Breast epithelium (tissue), 3 donors: ENCODE measurements around the gene GPR183.

Experiments used
- CTCF ChIP-seq, 3 donors: fragments of 450-650 bp; IDR thresholded peaks; one replicate each; pipeline ENCODE4 v1.5.1; 2016 to 2017; ENCODE audit warnings: antibody characterized with exemption in 3 of 3, mild to moderate bottlenecking in 3 of 3, moderate library complexity in 3 of 3
- POLR2A ChIP-seq: fragments of 450-650 bp; IDR thresholded peaks from one replicate; pipeline ENCODE4 v1.6.1; 2016; ENCODE audit warnings: antibody characterized with exemption, mild to moderate bottlenecking, moderate library complexity

GRCh38 chr13:99294958-99295357 lies 12.2 kb downstream of the GPR183 start:
- TF ChIP-seq CTCF (IDR thresholded peaks at IDR 0.05), result no peak
- no peak for TF ChIP-seq POLR2A
